ENCODE data around the gene CENPE.

- TF ChIP-seq CTCF (conservative IDR thresholded peaks at IDR 0.05; ENCODE audit: low read depth, low read length) (peak; percentile 37), USF2 (IDR thresholded peaks at IDR 0.05; ENCODE audit: low read depth, low read length) (no peak), RAD21 (IDR thresholded peaks at IDR 0.05; ENCODE audit: low read length) (peak; percentile 40; the same call in 1 of the 2 replicates), MXI1 (IDR thresholded peaks at IDR 0.05; ENCODE audit: borderline replicate concordance, low read depth, low read length) (no peak), POLR2A (IDR thresholded peaks at IDR 0.05; ENCODE audit: low read depth, low read length) (no peak), MAFK (IDR thresholded peaks at IDR 0.05; ENCODE audit: low read depth, low read length) (no peak), RFX5 (IDR thresholded peaks at IDR 0.05; ENCODE audit: low read depth, low read length) (no peak), RCOR1 (IDR thresholded peaks at IDR 0.05; ENCODE audit: insufficient replicate concordance, low read length) (no peak), SMC3 (IDR thresholded peaks at IDR 0.05; ENCODE audit: low read depth, low read length) (0 out of 2 replicates have a peak, but pooled peaks have one; percentile 18), CHD1 (IDR thresholded peaks at IDR 0.05; ENCODE audit: low read depth, low read length) (no peak)
Measured at GRCh38 chr4:103204111-103204510, 6.0 kb upstream of the CENPE start.
